ENCODE results near the gene AAK1.

DNA sequence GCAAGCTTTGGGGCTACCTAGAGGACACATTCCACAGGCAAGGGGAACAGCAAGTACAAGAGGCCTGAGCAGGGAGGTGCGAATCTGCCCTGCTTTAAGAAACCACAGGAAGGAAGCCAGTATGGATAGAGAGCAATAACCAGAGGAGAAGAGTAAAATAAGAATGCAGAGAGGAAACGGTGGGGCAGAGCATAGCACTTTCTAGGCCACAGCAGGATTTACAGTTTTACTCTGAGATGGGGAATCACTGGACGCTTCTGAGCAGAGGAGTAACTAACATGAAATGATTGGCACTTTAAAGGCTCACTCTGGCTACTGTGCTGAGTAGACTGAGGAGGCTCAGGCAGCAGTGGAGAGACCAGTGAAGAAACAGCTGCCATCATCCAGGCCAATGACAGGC lies 23.8 kb downstream of the AAK1 start:
- TF ChIP-seq CTCF (IDR thresholded peaks at IDR 0.05) (no peak), RELA (CRISPR knock-in tag; IDR thresholded peaks at IDR 0.05; ENCODE audit: borderline replicate concordance) (no peak), ATF1 (CRISPR knock-in tag; IDR thresholded peaks at IDR 0.05) (no peak), FOXJ3 (CRISPR knock-in tag; IDR thresholded peaks at IDR 0.05; ENCODE audit: borderline replicate concordance) (no peak), E2F4 (CRISPR knock-in tag; IDR thresholded peaks at IDR 0.05; ENCODE audit: borderline replicate concordance, low read depth) (no peak)
- TF ChIP-seq, protein P1, sequence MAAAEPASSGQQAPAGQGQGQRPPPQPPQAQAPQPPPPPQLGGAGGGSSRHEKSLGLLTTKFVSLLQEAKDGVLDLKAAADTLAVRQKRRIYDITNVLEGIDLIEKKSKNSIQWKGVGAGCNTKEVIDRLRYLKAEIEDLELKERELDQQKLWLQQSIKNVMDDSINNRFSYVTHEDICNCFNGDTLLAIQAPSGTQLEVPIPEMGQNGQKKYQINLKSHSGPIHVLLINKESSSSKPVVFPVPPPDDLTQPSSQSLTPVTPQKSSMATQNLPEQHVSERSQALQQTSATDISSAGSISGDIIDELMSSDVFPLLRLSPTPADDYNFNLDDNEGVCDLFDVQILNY (CRISPR knock-in tag; IDR thresholded peaks at IDR 0.05): no peak
